WTC11 (cell line): Measurements from ENCODE around the gene ALDH8A1. TPM values are rescaled to one million over a fixed set of nuclear protein-coding genes. Genes with fewer than 3 reads are reported as not detected.
A peak's percentile ranks its signal among the peaks of the same experiment; 100 is the strongest.

Source experiments
- ATAC-seq: fragments of 200-7000 bp; cut with Tn5 transposase; 2 replicates; pipeline ENCODE4 v1.10.0; 2021; ENCODE audit warnings: mild to moderate bottlenecking, moderate library complexity
- CTCF ChIA-PET: fragments of 300-600 bp; sonication (Branson Sonifier 250); formaldehyde crosslinking; loops from one replicate; lab custom pipeline; 2021; ENCODE audit warnings: antibody characterized with exemption; lab: Charles Lee
- POLR2A ChIA-PET: fragments of 350-600 bp; sonication (Branson Sonifier 250); formaldehyde crosslinking; loops from one replicate; lab custom pipeline; 2021; ENCODE audit warnings: antibody characterized with exemption; lab: Charles Lee
- DNase-seq: peaks from one replicate; pipeline ENCODE4 v3.0.0; 2021; ENCODE audit warnings: low spot score
- H3K27ac Mint-ChIP-seq: 2 replicates; pipeline ENCODE4 v1.8.0; 2021; ENCODE audit warnings: mixed read lengths
- H3K27me3 Mint-ChIP-seq: 2 replicates; pipeline ENCODE4 v1.8.0; 2021; ENCODE audit warnings: low read depth, mild to moderate bottlenecking, moderate library complexity, mixed read lengths
- H3K36me3 Mint-ChIP-seq: 2 replicates; pipeline ENCODE4 v1.8.0; 2021; ENCODE audit warnings: mixed read lengths
- H3K4me1 Mint-ChIP-seq: 2 replicates; pipeline ENCODE4 v1.8.0; 2022; ENCODE audit warnings: mixed read lengths
- H3K4me3 Mint-ChIP-seq: 2 replicates; pipeline ENCODE4 v1.8.0; 2021; ENCODE audit warnings: mild to moderate bottlenecking, moderate library complexity, mixed read lengths
- H3K9me3 Mint-ChIP-seq: 2 replicates; pipeline ENCODE4 v1.8.0; 2021; ENCODE audit warnings: mixed read lengths
- AFF4 ChIP-seq: sonication (generic); formaldehyde crosslinking; IDR thresholded peaks from 2 replicates; pipeline ENCODE4 v1.8.1; 2023; ENCODE audit warnings: mild to moderate bottlenecking, missing genetic modification reagents, borderline replicate concordance
- ATF3 ChIP-seq: sonication (generic); formaldehyde crosslinking; conservative IDR thresholded peaks from 2 replicates; pipeline ENCODE4 v1.8.1; 2022; ENCODE audit warnings: mild to moderate bottlenecking, missing genetic modification reagents
- EMX1 ChIP-seq: fragments of 250-450 bp; sonication (Bioruptor Pico); IDR thresholded peaks from 2 replicates; pipeline ENCODE4 v1.8.0; 2021; ENCODE audit warnings: mild to moderate bottlenecking
- ETV6 ChIP-seq: sonication (generic); formaldehyde crosslinking; IDR thresholded peaks from 2 replicates; pipeline ENCODE4 v1.8.1; 2022; ENCODE audit warnings: mild to moderate bottlenecking, missing genetic modification reagents
- FOXJ3 ChIP-seq: sonication (generic); formaldehyde crosslinking; IDR thresholded peaks from 2 replicates; pipeline ENCODE4 v1.9.0; 2021; ENCODE audit warnings: missing genetic modification reagents, mild to moderate bottlenecking, borderline replicate concordance
- FOXK1 ChIP-seq: sonication (generic); formaldehyde crosslinking; IDR thresholded peaks from 2 replicates; pipeline ENCODE4 v1.8.0; 2022; ENCODE audit warnings: mild to moderate bottlenecking, moderate library complexity, missing genetic modification reagents
- FOXP4 ChIP-seq: sonication (generic); formaldehyde crosslinking; IDR thresholded peaks from 2 replicates; pipeline ENCODE4 v1.8.0; 2022; ENCODE audit warnings: mild to moderate bottlenecking, missing genetic modification reagents
- GRHL2 ChIP-seq: fragments of 250-450 bp; sonication (Bioruptor Pico); IDR thresholded peaks from 2 replicates; pipeline ENCODE4 v1.8.0; 2022; ENCODE audit warnings: mild to moderate bottlenecking, moderate library complexity; ENCODE audit not compliant: insufficient replicate concordance, severe bottlenecking
- GTF2I ChIP-seq: fragments of 250-450 bp; sonication (Bioruptor Pico); conservative IDR thresholded peaks from 2 replicates; pipeline ENCODE4 v1.4.0; 2021; ENCODE audit warnings: mild to moderate bottlenecking
- HMGA2 ChIP-seq: fragments of 250-450 bp; sonication (Bioruptor Pico); IDR thresholded peaks from 2 replicates; pipeline ENCODE4 v1.4.0; 2021; ENCODE audit warnings: mild to moderate bottlenecking, moderate library complexity
- TP53 ChIP-seq: sonication (generic); formaldehyde crosslinking; IDR thresholded peaks from 2 replicates; pipeline ENCODE4 v1.8.1; 2023; ENCODE audit warnings: mild to moderate bottlenecking, missing genetic modification reagents
- ZNF232 ChIP-seq: sonication (generic); formaldehyde crosslinking; IDR thresholded peaks from 2 replicates; pipeline ENCODE4 v1.8.0; 2022; ENCODE audit warnings: mild to moderate bottlenecking, missing genetic modification reagents
- ZNF416 ChIP-seq: fragments of 250-450 bp; sonication (Bioruptor Pico); IDR thresholded peaks from 2 replicates; pipeline ENCODE4 v1.9.0; 2021; ENCODE audit warnings: mild to moderate bottlenecking, inconsistent platforms
- ZNF423 ChIP-seq: fragments of 250-450 bp; sonication (Bioruptor Pico); IDR thresholded peaks from 2 replicates; pipeline ENCODE4 v2.1.2; 2022; ENCODE audit warnings: mild to moderate bottlenecking, moderate library complexity
- ZNF425 ChIP-seq: fragments of 250-450 bp; sonication (Bioruptor Pico); conservative IDR thresholded peaks from 2 replicates; pipeline ENCODE4 v1.9.0; 2021; ENCODE audit warnings: mild to moderate bottlenecking
- total RNA-seq: library from RNA; stranded (reverse); gene quantifications from 3 replicates; pipeline ENCODE4 v1.2.3, GENCODE V29; 2021
- TF ChIP-seq, protein P1 (sequence below): sonication (generic); formaldehyde crosslinking; IDR thresholded peaks from 2 replicates; pipeline ENCODE4 v1.8.1; 2023; ENCODE audit warnings: mild to moderate bottlenecking, missing genetic modification reagents
- TF ChIP-seq, protein P2 (sequence below): sonication (generic); formaldehyde crosslinking; conservative IDR thresholded peaks from 2 replicates; pipeline ENCODE4 v1.8.1; 2023; ENCODE audit warnings: mild to moderate bottlenecking, low read depth, missing genetic modification reagents, moderate library complexity
- TF ChIP-seq, protein P3 (sequence below): sonication (generic); formaldehyde crosslinking; IDR thresholded peaks from 2 replicates; pipeline ENCODE4 v1.8.1; 2022; ENCODE audit warnings: missing genetic modification reagents, borderline replicate concordance
- TF ChIP-seq, protein P4 (sequence below): sonication (generic); formaldehyde crosslinking; IDR thresholded peaks from 2 replicates; pipeline ENCODE4 v1.8.1; 2023; ENCODE audit warnings: mild to moderate bottlenecking, missing genetic modification reagents, moderate library complexity

ALDH8A1 gene
- total RNA-seq, 1 experiment from 2014 or later, result 0.17 TPM

- TF ChIP-seq ETV6 (CRISPR knock-in tag) (no peak), ZNF423 (no peak), ATF3 (no peak), AFF4 (CRISPR knock-in tag) (no peak), TP53 (no peak), GRHL2 (CRISPR knock-in tag) (no peak), EMX1 (no peak), ZNF232 (CRISPR knock-in tag) (no peak)
Observed at GRCh38 chr6:134994431-134994830, 44.5 kb upstream of the ALDH8A1 start (continued).

DNA sequence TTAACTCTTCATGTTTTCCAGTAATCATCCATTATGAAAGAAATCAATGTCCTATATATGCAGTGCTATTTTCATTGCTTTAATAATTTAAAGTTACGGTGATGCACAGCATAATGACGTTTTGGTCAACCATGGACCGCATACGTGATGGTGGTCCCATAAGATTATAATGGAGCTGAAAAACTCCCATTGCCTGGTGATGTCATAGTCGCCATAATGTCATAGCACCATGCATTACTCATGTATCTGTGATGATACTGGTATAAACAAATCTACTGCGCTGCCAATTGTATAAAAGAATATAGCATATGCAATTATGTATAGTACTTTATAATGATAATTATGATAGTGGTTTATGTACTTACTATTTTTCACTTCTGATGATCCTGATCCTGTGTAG, 42.3 kb upstream of the ALDH8A1 start:
- ChIA-PET POLR2A (interaction anchor here (0.6 kb wide), 1 partner anchor 36 kb away, joined by 3 read pairs; no protein-coding TSS in a partner anchor), CTCF (interaction anchor here (1.7 kb wide), 1 partner anchor 10 kb away, joined by 5 read pairs; no protein-coding TSS in a partner anchor)
- Mint-ChIP-seq H3K27me3 (no peaks in the 10 kb centered on the region), H3K4me3 (no peak overlapping the region), H3K9me3 (no peaks in the 10 kb centered on the region), H3K4me1 (peaks cover 5% of the 10 kb centered on the region), H3K36me3 (peaks cover 9% of the 10 kb centered on the region), H3K27ac (no peak overlapping the region)
- no peak for DNase-seq
- no peak for ATAC-seq
- TF ChIP-seq GTF2I (CRISPR knock-in tag) (no peak), ZNF416 (CRISPR knock-in tag) (no peak), HMGA2 (CRISPR knock-in tag) (no peak), FOXP4 (CRISPR knock-in tag) (no peak)
- TF ChIP-seq, protein P1, sequence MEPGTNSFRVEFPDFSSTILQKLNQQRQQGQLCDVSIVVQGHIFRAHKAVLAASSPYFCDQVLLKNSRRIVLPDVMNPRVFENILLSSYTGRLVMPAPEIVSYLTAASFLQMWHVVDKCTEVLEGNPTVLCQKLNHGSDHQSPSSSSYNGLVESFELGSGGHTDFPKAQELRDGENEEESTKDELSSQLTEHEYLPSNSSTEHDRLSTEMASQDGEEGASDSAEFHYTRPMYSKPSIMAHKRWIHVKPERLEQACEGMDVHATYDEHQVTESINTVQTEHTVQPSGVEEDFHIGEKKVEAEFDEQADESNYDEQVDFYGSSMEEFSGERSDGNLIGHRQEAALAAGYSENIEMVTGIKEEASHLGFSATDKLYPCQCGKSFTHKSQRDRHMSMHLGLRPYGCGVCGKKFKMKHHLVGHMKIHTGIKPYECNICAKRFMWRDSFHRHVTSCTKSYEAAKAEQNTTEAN (CRISPR knock-in tag), result no peak
- TF ChIP-seq, protein P2, sequence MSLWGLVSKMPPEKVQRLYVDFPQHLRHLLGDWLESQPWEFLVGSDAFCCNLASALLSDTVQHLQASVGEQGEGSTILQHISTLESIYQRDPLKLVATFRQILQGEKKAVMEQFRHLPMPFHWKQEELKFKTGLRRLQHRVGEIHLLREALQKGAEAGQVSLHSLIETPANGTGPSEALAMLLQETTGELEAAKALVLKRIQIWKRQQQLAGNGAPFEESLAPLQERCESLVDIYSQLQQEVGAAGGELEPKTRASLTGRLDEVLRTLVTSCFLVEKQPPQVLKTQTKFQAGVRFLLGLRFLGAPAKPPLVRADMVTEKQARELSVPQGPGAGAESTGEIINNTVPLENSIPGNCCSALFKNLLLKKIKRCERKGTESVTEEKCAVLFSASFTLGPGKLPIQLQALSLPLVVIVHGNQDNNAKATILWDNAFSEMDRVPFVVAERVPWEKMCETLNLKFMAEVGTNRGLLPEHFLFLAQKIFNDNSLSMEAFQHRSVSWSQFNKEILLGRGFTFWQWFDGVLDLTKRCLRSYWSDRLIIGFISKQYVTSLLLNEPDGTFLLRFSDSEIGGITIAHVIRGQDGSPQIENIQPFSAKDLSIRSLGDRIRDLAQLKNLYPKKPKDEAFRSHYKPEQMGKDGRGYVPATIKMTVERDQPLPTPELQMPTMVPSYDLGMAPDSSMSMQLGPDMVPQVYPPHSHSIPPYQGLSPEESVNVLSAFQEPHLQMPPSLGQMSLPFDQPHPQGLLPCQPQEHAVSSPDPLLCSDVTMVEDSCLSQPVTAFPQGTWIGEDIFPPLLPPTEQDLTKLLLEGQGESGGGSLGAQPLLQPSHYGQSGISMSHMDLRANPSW (CRISPR knock-in tag), result no peak

DNA sequence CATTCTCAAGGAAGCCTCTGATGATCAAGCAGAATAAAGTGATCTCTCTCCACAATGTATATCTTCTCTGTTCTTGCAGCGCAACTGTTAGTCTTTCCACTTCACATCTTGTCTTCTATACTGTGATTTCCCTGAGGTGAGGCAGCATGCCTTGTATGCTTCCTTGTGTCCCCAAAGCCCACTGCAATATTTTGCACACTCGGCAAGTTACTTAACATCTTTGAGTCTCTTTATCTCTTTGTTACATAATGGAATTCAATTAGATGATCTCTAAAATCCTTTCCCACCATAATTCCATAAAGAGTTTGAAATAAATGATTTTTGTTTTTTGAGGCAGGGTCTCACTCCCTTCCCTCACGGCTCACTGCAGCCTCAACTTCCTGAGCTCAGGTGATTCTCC, 40.4 kb upstream of the ALDH8A1 start:
- H3K27ac Mint-ChIP-seq, result peak overlapping the region; percentile 88
- CTCF ChIA-PET, result interaction anchor here (0.6 kb wide), 1 partner anchor 12 kb away, joined by 4 read pairs; no protein-coding TSS in a partner anchor
- TF ChIP-seq, protein P3, sequence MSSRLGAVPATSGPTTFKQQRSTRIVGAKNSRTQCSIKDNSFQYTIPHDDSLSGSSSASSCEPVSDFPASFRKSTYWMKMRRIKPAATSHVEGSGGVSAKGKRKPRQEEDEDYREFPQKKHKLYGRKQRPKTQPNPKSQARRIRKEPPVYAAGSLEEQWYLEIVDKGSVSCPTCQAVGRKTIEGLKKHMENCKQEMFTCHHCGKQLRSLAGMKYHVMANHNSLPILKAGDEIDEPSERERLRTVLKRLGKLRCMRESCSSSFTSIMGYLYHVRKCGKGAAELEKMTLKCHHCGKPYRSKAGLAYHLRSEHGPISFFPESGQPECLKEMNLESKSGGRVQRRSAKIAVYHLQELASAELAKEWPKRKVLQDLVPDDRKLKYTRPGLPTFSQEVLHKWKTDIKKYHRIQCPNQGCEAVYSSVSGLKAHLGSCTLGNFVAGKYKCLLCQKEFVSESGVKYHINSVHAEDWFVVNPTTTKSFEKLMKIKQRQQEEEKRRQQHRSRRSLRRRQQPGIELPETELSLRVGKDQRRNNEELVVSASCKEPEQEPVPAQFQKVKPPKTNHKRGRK (CRISPR knock-in tag), result no peak
- TF ChIP-seq, protein P4, sequence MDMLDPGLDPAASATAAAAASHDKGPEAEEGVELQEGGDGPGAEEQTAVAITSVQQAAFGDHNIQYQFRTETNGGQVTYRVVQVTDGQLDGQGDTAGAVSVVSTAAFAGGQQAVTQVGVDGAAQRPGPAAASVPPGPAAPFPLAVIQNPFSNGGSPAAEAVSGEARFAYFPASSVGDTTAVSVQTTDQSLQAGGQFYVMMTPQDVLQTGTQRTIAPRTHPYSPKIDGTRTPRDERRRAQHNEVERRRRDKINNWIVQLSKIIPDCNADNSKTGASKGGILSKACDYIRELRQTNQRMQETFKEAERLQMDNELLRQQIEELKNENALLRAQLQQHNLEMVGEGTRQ (CRISPR knock-in tag), result no peak
- no peak for TF ChIP-seq FOXK1 (CRISPR knock-in tag)
- TF ChIP-seq FOXJ3 (CRISPR knock-in tag), result no peak
- TF ChIP-seq ZNF425 (CRISPR knock-in tag), result no peak

More for the DNA sequence above, 40.4 kb upstream of the ALDH8A1 start:
- Mint-ChIP-seq H3K4me3 (no peak overlapping the region), H3K36me3 (peaks cover 4% of the 10 kb centered on the region; the same call in 1 of the 2 replicates), H3K9me3 (no peaks in the 10 kb centered on the region), H3K4me1 (no peaks in the 10 kb centered on the region), H3K27me3 (no peaks in the 10 kb centered on the region)
- DNase-seq (no peak), ATAC-seq (no peak)
- POLR2A ChIA-PET, result no interaction called here
